K562 (cell line): ENCODE data around the gene TRPM6. TPM values are rescaled to one million over a fixed set of nuclear protein-coding genes. Genes with fewer than 3 reads are reported as not detected.

Experiments
- ATAC-seq: fragments of 200-7000 bp; cut with Tn5 transposase; 3 replicates; pipeline ENCODE4 v1.9.1; 2020; ENCODE audit warnings: moderate library complexity
- BruUV-seq: library from RNA; stranded (reverse); fragments of 400-500 nt; replicated peaks from 2 replicates; lab custom pipeline; 2021; lab: Mats Ljungman, UMichigan
- CTCF ChIA-PET: fragments of 300-600 bp; formaldehyde crosslinking; extraction: SDS; loops from one replicate; lab custom pipeline; 2021; ENCODE audit warnings: low intra/inter-chr PET ratio; lab: Yijun Ruan, JAX
- POLR2A ChIA-PET: fragments of 300-600, 350-650 bp; sonication (Branson Sonifier 250); formaldehyde crosslinking; extraction: SDS; loops from one replicate; lab custom pipeline; 2021; ENCODE audit warnings: antibody characterized with exemption, inconsistent platforms; lab: Yijun Ruan, JAX
- DNase-seq, 4 experiments: peaks; one replicate each; pipeline versions ENCODE4 v3.0.0 to v3.0.0-alpha.2; 2011 to 2018; ENCODE audit warnings: low spot score in 3 of 4, mixed read lengths in 3 of 4; ENCODE audit errors: extremely low read depth in 1 of 4
- FAIRE-seq: peaks from 2 replicates; lab custom pipeline; 2011; peaks lifted over from hg19 to GRCh38; lab: Jason Lieb, UNC
- H2AFZ ChIP-seq: 2 replicates; pipeline ENCODE4 v1.6.0; 2011; ENCODE audit warnings: low read depth, low read length, control low read depth, inconsistent platforms
- H3K27ac ChIP-seq: fragments of 200-600 bp; 3 replicates; pipeline ENCODE4 v1.8.0; 2011; ENCODE audit warnings: low read depth, mild to moderate bottlenecking, control low read depth, inconsistent platforms, low read length, moderate library complexity, mixed read lengths; ENCODE audit errors: extremely low read depth
- H3K27me3 ChIP-seq, 2 experiments: fragments of 300-600 bp in 1 of 2; 2 replicates in 1 of 2; 3 replicates in 1 of 2; pipeline versions ENCODE4 v1.6.0 to v1.8.0; 2011; ENCODE audit warnings: inconsistent platforms in 2 of 2, low read length in 2 of 2, mild to moderate bottlenecking in 1 of 2, mixed read lengths in 1 of 2, moderate library complexity in 1 of 2; ENCODE audit not compliant: control insufficient read depth in 2 of 2, insufficient read depth in 2 of 2
- H3K36me3 ChIP-seq: fragments of 300-600 bp; 3 replicates; pipeline ENCODE4 v1.8.0; 2011; ENCODE audit warnings: mild to moderate bottlenecking, low read length, inconsistent platforms; ENCODE audit not compliant: control insufficient read depth, insufficient read depth
- H3K4me1 ChIP-seq, 2 experiments: fragments of 200-600 bp in 1 of 2; replicated peaks in 1 of 2; 2 replicates in 1 of 2; 3 replicates in 1 of 2; pipeline versions ENCODE4 v1.5.1 to v1.8.0; 2011; ENCODE audit warnings: inconsistent platforms in 2 of 2, low read length in 2 of 2, mild to moderate bottlenecking in 1 of 2, mixed read lengths in 1 of 2, moderate library complexity in 1 of 2; ENCODE audit not compliant: control insufficient read depth in 2 of 2, insufficient read depth in 2 of 2
- H3K4me2 ChIP-seq: 2 replicates; pipeline ENCODE4 v1.6.1; 2011; ENCODE audit warnings: low read length, control low read depth, inconsistent platforms, mixed read lengths; ENCODE audit not compliant: insufficient read depth
- H3K4me3 ChIP-seq: fragments of 200-600 bp; sonication (generic), shearing (Covaris generic); 2 replicates; pipeline ENCODE4 v1.5.1; 2016; ENCODE audit warnings: control low read depth, inconsistent platforms
- H3K79me2 ChIP-seq: fragments of 200-600 bp; 3 replicates; pipeline ENCODE4 v1.8.0; 2011; ENCODE audit warnings: low read length, inconsistent platforms; ENCODE audit not compliant: control insufficient read depth, insufficient read depth
- H3K9ac ChIP-seq, 2 experiments: 2 replicates each; pipeline versions ENCODE4 v1.6.0 to v1.6.1; 2011; ENCODE audit warnings: low read depth in 2 of 2, low read length in 2 of 2, control low read depth in 1 of 2, inconsistent platforms in 1 of 2, mild to moderate bottlenecking in 1 of 2, mixed read lengths in 1 of 2; ENCODE audit not compliant: insufficient read depth in 1 of 2
- H3K9me1 ChIP-seq: one replicate; pipeline ENCODE4 v1.6.0; 2011; ENCODE audit warnings: inconsistent platforms, mild to moderate bottlenecking, low read length, moderate library complexity; ENCODE audit not compliant: control insufficient read depth, insufficient read depth
- H3K9me3 ChIP-seq: replicated peaks from 2 replicates; pipeline ENCODE4 v1.5.1; 2011; ENCODE audit warnings: low read depth, low read length, inconsistent platforms; ENCODE audit not compliant: control insufficient read depth, insufficient read depth
- H4K20me1 ChIP-seq: replicated peaks from 2 replicates; pipeline ENCODE4 v1.6.1; 2011; ENCODE audit warnings: low read length, inconsistent platforms, mixed read lengths; ENCODE audit not compliant: control insufficient read depth, insufficient read depth
- EWSR1 ChIP-seq: fragments of 450-650 bp; IDR thresholded peaks from 2 replicates; pipeline ENCODE4 v1.6.1; 2018; ENCODE audit warnings: borderline replicate concordance, mild to moderate bottlenecking, low read depth, moderate library complexity; ENCODE audit not compliant: partially characterized antibody
- MECOM ChIP-seq: fragments of 250-450 bp; sonication (Bioruptor Pico); IDR thresholded peaks from 2 replicates; pipeline ENCODE4 v1.8.0; 2022; ENCODE audit warnings: inconsistent platforms
- RNF2 ChIP-seq: sonication (generic); IDR thresholded peaks from 2 replicates; pipeline ENCODE4 v1.6.1; 2016
- SMARCE1 ChIP-seq: fragments of 450-650 bp; IDR thresholded peaks from 2 replicates; pipeline ENCODE4 v1.7.1; 2016; ENCODE audit warnings: mild to moderate bottlenecking
- TCFL5 ChIP-seq: fragments of 250-450 bp; sonication (Bioruptor Pico); conservative IDR thresholded peaks from 2 replicates; pipeline ENCODE4 v1.6.1; 2021; ENCODE audit warnings: mild to moderate bottlenecking, moderate library complexity, matching md5 sums
- WGBS: fragments of 100-300 bp; shearing (Covaris generic); methylation state at CpG from one replicate; pipeline ENCODE4 v1.1.6; 2016; ENCODE audit warnings: low coverage, mixed read lengths; ENCODE audit not compliant: insufficient coverage; ENCODE audit errors: missing lambda C conversion rate; 5-methylcytosine and 5-hydroxymethylcytosine counted together
- in situ Hi-C: fragments of 300-500 bp; cut with MboI; formaldehyde crosslinking; loops from 4 replicates; pipeline ENCODE4 v1.15.0; 2018; ENCODE audit warnings: inconsistent platforms, mixed read lengths
- intact Hi-C: fragments of 100-400 bp; cut with micrococcal nuclease; formaldehyde crosslinking; loops from 2 replicates; pipeline ENCODE4 v1.14.2; 2022
- polyA plus RNA-seq, 8 experiments: library from polyadenylated mRNA; depleted of rRNA in 4 of 8; stranded (reverse) in 5 of 8; unstranded in 3 of 8; fragments of >200 nt; fragmentation: Nextera tagmentation in 2 of 8; fragmentation: Illumina TruSeq in 1 of 8; extraction: Ambion mirVana in 2 of 8; extraction: Trizol in 1 of 8; gene quantifications; 2 replicates each; pipeline versions ENCODE4 v1.2.1 to v1.2.3, GENCODE V29; 2011 to 2014; ENCODE audit warnings: inconsistent platforms in 1 of 8, missing spikeins in 1 of 8
- total RNA-seq, 7 experiments: library from RNA; depleted of rRNA in 6 of 7; stranded (reverse); fragments of >200 nt in 6 of 7; fragmentation: Illumina TruSeq in 2 of 7; extraction: Trizol in 2 of 7; gene quantifications; 2 replicates each; pipeline versions ENCODE4 v1.2.1 to v1.2.3, GENCODE V29; 2011 to 2021; ENCODE audit warnings: low replicate concordance in 1 of 7
- TF ChIP-seq, protein P1 (sequence below): fragments of 450-650 bp; IDR thresholded peaks from 2 replicates; pipeline ENCODE4 v1.6.1; 2016; ENCODE audit warnings: borderline replicate concordance

TRPM6 gene
- total and polyA plus RNA-seq, 9 of the 15 experiments (the other 6 are each of a cell fraction or from before 2014, with no cell fraction given), result 0.03 to 0.16 (median 0.09) TPM

DNA sequence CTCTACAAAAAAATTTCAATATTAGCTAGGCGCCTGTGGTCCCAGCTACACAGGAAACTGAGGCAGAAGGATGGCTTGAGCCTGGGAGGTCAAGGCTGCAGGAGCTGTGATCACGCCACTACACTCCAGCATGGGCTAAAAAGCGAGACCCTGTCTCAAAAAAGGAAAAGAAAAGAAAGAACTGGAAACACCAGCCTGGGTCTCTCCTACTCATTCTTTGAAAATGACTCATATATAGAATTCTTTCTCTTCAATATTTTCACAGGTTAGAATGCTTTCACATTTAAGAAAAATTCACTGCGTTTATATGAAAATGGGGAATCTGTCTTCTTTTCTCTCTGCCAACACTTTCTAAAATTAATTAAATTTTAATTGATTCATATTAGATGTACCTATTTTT is 115.6 kb downstream of the TRPM6 start:
- no peak for FAIRE-seq
- no TSS peak for BruUV-seq
- CTCF ChIA-PET, result no interaction called here

More for the DNA sequence above, 115.6 kb downstream of the TRPM6 start:
- no peak overlapping the region for H2AFZ ChIP-seq
- WGBS, result 14% methylated on average over 4 of the region's 4 CpGs
- DNase-seq (no peak), ATAC-seq (no peak)
- TF ChIP-seq SMARCE1 (no peak), RNF2 (no peak), EWSR1 (no peak), MECOM (CRISPR knock-in tag) (no peak), TCFL5 (no peak)
- TF ChIP-seq, protein P1, sequence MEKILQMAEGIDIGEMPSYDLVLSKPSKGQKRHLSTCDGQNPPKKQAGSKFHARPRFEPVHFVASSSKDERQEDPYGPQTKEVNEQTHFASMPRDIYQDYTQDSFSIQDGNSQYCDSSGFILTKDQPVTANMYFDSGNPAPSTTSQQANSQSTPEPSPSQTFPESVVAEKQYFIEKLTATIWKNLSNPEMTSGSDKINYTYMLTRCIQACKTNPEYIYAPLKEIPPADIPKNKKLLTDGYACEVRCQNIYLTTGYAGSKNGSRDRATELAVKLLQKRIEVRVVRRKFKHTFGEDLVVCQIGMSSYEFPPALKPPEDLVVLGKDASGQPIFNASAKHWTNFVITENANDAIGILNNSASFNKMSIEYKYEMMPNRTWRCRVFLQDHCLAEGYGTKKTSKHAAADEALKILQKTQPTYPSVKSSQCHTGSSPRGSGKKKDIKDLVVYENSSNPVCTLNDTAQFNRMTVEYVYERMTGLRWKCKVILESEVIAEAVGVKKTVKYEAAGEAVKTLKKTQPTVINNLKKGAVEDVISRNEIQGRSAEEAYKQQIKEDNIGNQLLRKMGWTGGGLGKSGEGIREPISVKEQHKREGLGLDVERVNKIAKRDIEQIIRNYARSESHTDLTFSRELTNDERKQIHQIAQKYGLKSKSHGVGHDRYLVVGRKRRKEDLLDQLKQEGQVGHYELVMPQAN, result no peak
- H3K9me3 ChIP-seq, result no peaks in the 10 kb centered on the region
- H3K36me3 ChIP-seq, result no peaks in the 10 kb centered on the region
- no peak overlapping the region for H3K4me2 ChIP-seq
- POLR2A ChIA-PET, result no interaction called here
- intact Hi-C loops (loop anchor here (5.0 to 10.0 kb wide), 4 partner anchors 145 to 1533 kb away; no protein-coding TSS in a partner anchor), in situ Hi-C loops (loop anchor here (5.0 kb wide), 2 partner anchors 230 to 305 kb away; no protein-coding TSS in a partner anchor)
- no peak overlapping the region for H3K27ac ChIP-seq
- H3K4me3 ChIP-seq, result no peak overlapping the region
- peaks cover 0 to 3% of the 10 kb centered on the region in 2 experiments; a peak in 1 of 5 replicates for H3K4me1 ChIP-seq
- no peaks in the 10 kb centered on the region for H4K20me1 ChIP-seq
- no peaks in the 10 kb centered on the region for H3K9me1 ChIP-seq
- 0 out of 5 replicates have a peak, but pooled peaks cover 0 to 3% of the 10 kb centered on the region in 2 experiments for H3K27me3 ChIP-seq
- H3K9ac ChIP-seq, result no peak overlapping the region
- H3K79me2 ChIP-seq, result no peaks in the 10 kb centered on the region
